Activated naive CD4-positive, alpha-beta T cell treated with anti-CD3 and anti-CD28 coated beads, Interleukin-2, amount 50 U/mL, for 72 hours (primary cell): ENCODE measurements around the gene MRPL34. TPM values are rescaled to one million over a fixed set of nuclear protein-coding genes. Genes with fewer than 3 reads are reported as not detected.

ENCODE experiments used
- ATAC-seq, 2 donors: fragments of 150-1000 bp; cut with Tn5 transposase; 2 replicates each; pipeline ENCODE4 v1.10.0; 2021; ENCODE audit warnings: mild to moderate bottlenecking in 2 of 2, moderate library complexity in 2 of 2
- DNase-seq, 2 donors: peaks; one replicate each; pipeline ENCODE4 v3.0.0; 2021 to 2022; ENCODE audit warnings: low spot score in 2 of 2
- H3K27ac Mint-ChIP-seq, 2 donors: one replicate each; pipeline ENCODE4 v1.8.0; 2022; ENCODE audit warnings: mild to moderate bottlenecking in 2 of 2, mixed read lengths in 2 of 2
- H3K36me3 Mint-ChIP-seq, 2 donors: one replicate each; pipeline ENCODE4 v1.8.0; 2022; ENCODE audit warnings: mixed read lengths in 2 of 2
- H3K9me3 Mint-ChIP-seq, 2 donors: one replicate each; pipeline ENCODE4 v1.8.0; 2022; ENCODE audit warnings: mixed read lengths in 2 of 2
- total RNA-seq, 2 donors: library from RNA; stranded (reverse); gene quantifications; one replicate each; pipeline ENCODE4 v1.2.3, GENCODE V29; 2022

The MRPL34 gene
- total RNA-seq, 2 donors from 2014 or later, result 70.2 to 100 TPM

- H3K27ac Mint-ChIP-seq, result peak overlapping the region in 1 of 2 donors; percentile 44
- no peaks in the 10 kb centered on the region for H3K9me3 Mint-ChIP-seq
- peaks cover 7 to 10% of the 10 kb centered on the region in 2 donors for H3K36me3 Mint-ChIP-seq
- ATAC-seq (no peak), DNase-seq (no peak)
Measured at GRCh38 chr19:17319473-17320238, 14.0 kb downstream of the MRPL34 start.

GRCh38 chr19:17320435-17320834, 14.8 kb downstream of the MRPL34 start:
- no peak for ATAC-seq
- DNase-seq, result no peak
- peaks cover 7 to 10% of the 10 kb centered on the region in 2 donors for H3K36me3 Mint-ChIP-seq

GRCh38 chr19:17321655-17322489, 16.2 kb downstream of the MRPL34 start:
- Mint-ChIP-seq H3K9me3 (no peaks in the 10 kb centered on the region), H3K27ac (peak overlapping the region; percentile 7 to 44), H3K36me3 (peaks cover 0 to 5% of the 10 kb centered on the region in 2 donors)
- DNase-seq, result no peak
- peak in 1 of 2 donors; percentile 12 for ATAC-seq

More at GRCh38 chr19:17320435-17320834, 14.8 kb downstream of the MRPL34 start:
- Mint-ChIP-seq H3K27ac (no peak overlapping the region), H3K9me3 (no peaks in the 10 kb centered on the region)

GRCh38 chr19:17322854-17323253, 17.2 kb downstream of the MRPL34 start:
- Mint-ChIP-seq H3K36me3 (peaks cover 0 to 5% of the 10 kb centered on the region in 2 donors), H3K9me3 (no peaks in the 10 kb centered on the region), H3K27ac (peak overlapping the region; percentile 7 to 72)
- DNase-seq, result no peak
- ATAC-seq, result no peak

- Mint-ChIP-seq H3K9me3 (no peaks in the 10 kb centered on the region), H3K27ac (peak overlapping the region; percentile 7 to 72), H3K36me3 (peaks cover 0 to 5% of the 10 kb centered on the region in 2 donors)
- DNase-seq (no peak), ATAC-seq (peak in 1 of 2 donors; percentile 18)
Measured at GRCh38 chr19:17323300-17323963, 17.8 kb downstream of the MRPL34 start.

GRCh38 chr19:17323964-17324332, 18.3 kb downstream of the MRPL34 start:
- H3K36me3 Mint-ChIP-seq, result peaks cover 0 to 5% of the 10 kb centered on the region in 2 donors
- no peaks in the 10 kb centered on the region for H3K9me3 Mint-ChIP-seq
- H3K27ac Mint-ChIP-seq, result no peak overlapping the region
- no peak for DNase-seq
- ATAC-seq, result peak in 1 of 2 donors; percentile 83

GRCh38 chr19:17324357-17325114, 18.9 kb downstream of the MRPL34 start:
- Mint-ChIP-seq H3K36me3 (peaks cover 0 to 5% of the 10 kb centered on the region in 2 donors), H3K27ac (no peak overlapping the region), H3K9me3 (no peaks in the 10 kb centered on the region)
- no peak for DNase-seq
- ATAC-seq, result no peak

- no peak for ATAC-seq
- DNase-seq, result no peak
- peaks cover 0 to 2% of the 10 kb centered on the region in 2 donors for H3K36me3 Mint-ChIP-seq
- no peaks in the 10 kb centered on the region for H3K9me3 Mint-ChIP-seq
- H3K27ac Mint-ChIP-seq, result no peak overlapping the region
Measured at GRCh38 chr19:17325133-17325532, 19.5 kb downstream of the MRPL34 start.

- no peak for ATAC-seq
- no peaks in the 10 kb centered on the region for H3K9me3 Mint-ChIP-seq
- no peaks in the 10 kb centered on the region for H3K36me3 Mint-ChIP-seq
- no peak overlapping the region for H3K27ac Mint-ChIP-seq
- DNase-seq, result no peak
Measured at GRCh38 chr19:17325881-17326594, 20.4 kb downstream of the MRPL34 start.

- no peak overlapping the region for H3K27ac Mint-ChIP-seq
- H3K36me3 Mint-ChIP-seq, result no peaks in the 10 kb centered on the region
- DNase-seq (no peak), ATAC-seq (no peak)
- no peaks in the 10 kb centered on the region for H3K9me3 Mint-ChIP-seq
Measured at GRCh38 chr19:17326595-17326966, 20.9 kb downstream of the MRPL34 start.

GRCh38 chr19:17327068-17327653, 21.5 kb downstream of the MRPL34 start:
- DNase-seq (no peak), ATAC-seq (no peak)
- Mint-ChIP-seq H3K27ac (no peak overlapping the region), H3K36me3 (no peaks in the 10 kb centered on the region), H3K9me3 (no peaks in the 10 kb centered on the region)

- H3K9me3 Mint-ChIP-seq, result no peaks in the 10 kb centered on the region
- H3K27ac Mint-ChIP-seq, result peak overlapping the region in 1 of 2 donors; percentile 36
- peak in 1 of 2 donors; percentile 48 for DNase-seq
- peak; percentile 57 to 69 for ATAC-seq
- peaks cover 0 to 4% of the 10 kb centered on the region in 2 donors for H3K36me3 Mint-ChIP-seq
Measured at GRCh38 chr19:17327654-17328516, 22.2 kb downstream of the MRPL34 start.

GRCh38 chr19:17328517-17329365, 23.1 kb downstream of the MRPL34 start:
- Mint-ChIP-seq H3K9me3 (no peaks in the 10 kb centered on the region), H3K27ac (no peak overlapping the region), H3K36me3 (peaks cover 0 to 5% of the 10 kb centered on the region in 2 donors)
- DNase-seq, result no peak
- peak; percentile 13 to 14 for ATAC-seq
